ENCODE data around the gene IFI30.

Gene IFI30

GRCh38 chr19:18226956-18227780 is 53.6 kb downstream of the IFI30 start:
- no peak for DNase-seq
